SK-N-SH (cell line): Measurements from ENCODE around the gene EPB41L4A. TPM values are rescaled to one million over a fixed set of nuclear protein-coding genes. Genes with fewer than 3 reads are reported as not detected.
A peak's percentile ranks its signal among the peaks of the same experiment; 100 is the strongest.

Source experiments
- CTCF ChIA-PET: fragments of 300-600, 350-600 bp; formaldehyde crosslinking; extraction: SDS; loops from one replicate; lab custom pipeline; 2021; lab: Yijun Ruan, JAX
- POLR2A ChIA-PET: fragments of 350-600 bp; sonication (Branson Sonifier 250); formaldehyde crosslinking; extraction: SDS; loops from one replicate; lab custom pipeline; 2020; ENCODE audit warnings: antibody characterized with exemption, inconsistent platforms; lab: Yijun Ruan, JAX
- DNase-seq: peaks from one replicate; pipeline ENCODE4 v3.0.0; 2012
- H2AFZ ChIP-seq: fragments of 200-600 bp; sonication (generic); 2 replicates; pipeline ENCODE4 v1.8.1; 2016; ENCODE audit warnings: antibody characterized with exemption, mild to moderate bottlenecking, low read depth
- H3F3A ChIP-seq: fragments of 200-600 bp; sonication (generic); replicated peaks from 2 replicates; pipeline ENCODE3; 2016; ENCODE audit warnings: antibody characterized with exemption, mild to moderate bottlenecking; ENCODE audit not compliant: insufficient read depth
- H3K27ac ChIP-seq, 2 experiments: fragments of 200-500 bp in 1 of 2; fragments of 200-600 bp in 1 of 2; sonication (Bioruptor generic) in 1 of 2; sonication (generic), shearing (Covaris generic) in 1 of 2; 2 replicates each; pipeline versions ENCODE4 v1.5.1 to v1.6.1; 2014 to 2016; ENCODE audit warnings: low read depth in 2 of 2, inconsistent platforms in 1 of 2, low read length in 1 of 2, mild to moderate bottlenecking in 1 of 2, mixed read lengths in 1 of 2
- H3K27me3 ChIP-seq: fragments of 200-600 bp; sonication (generic), shearing (Covaris generic); 2 replicates; pipeline ENCODE4 v1.6.1; 2016; ENCODE audit warnings: mixed run types; ENCODE audit not compliant: insufficient read depth
- H3K36me3 ChIP-seq, 2 experiments: fragments of 200-500 bp in 1 of 2; fragments of 200-600 bp in 1 of 2; sonication (Bioruptor generic) in 1 of 2; sonication (generic) in 1 of 2; replicated peaks in 1 of 2; 2 replicates each; pipeline versions ENCODE3 to v1.5.1; 2014 to 2016; ENCODE audit warnings: low read length in 1 of 2, mild to moderate bottlenecking in 1 of 2; ENCODE audit not compliant: insufficient read depth in 2 of 2, control insufficient read depth in 1 of 2
- H3K4me1 ChIP-seq, 2 experiments: fragments of 200-500 bp in 1 of 2; fragments of 200-600 bp in 1 of 2; sonication (Bioruptor generic) in 1 of 2; sonication (generic), shearing (Covaris generic) in 1 of 2; 2 replicates each; pipeline versions ENCODE4 v1.5.1 to v1.6.1; 2014 to 2016; ENCODE audit warnings: low read depth in 1 of 2, low read length in 1 of 2, mixed run types in 1 of 2; ENCODE audit not compliant: insufficient read depth in 2 of 2, control insufficient read depth in 1 of 2
- H3K4me2 ChIP-seq: fragments of 200-600 bp; sonication (generic), shearing (Covaris generic); 2 replicates; pipeline ENCODE4 v1.6.1; 2017; ENCODE audit warnings: mixed run types
- H3K4me3 ChIP-seq, 2 experiments: fragments of 200-500 bp in 1 of 2; fragments of 200-600 bp in 1 of 2; sonication (Bioruptor generic) in 1 of 2; sonication (generic), shearing (Covaris generic) in 1 of 2; 2 replicates each; pipeline versions ENCODE4 v1.5.1 to v1.8.1; 2014 to 2016; ENCODE audit warnings: low read depth in 2 of 2, inconsistent platforms in 1 of 2, low read length in 1 of 2, mild to moderate bottlenecking in 1 of 2, mixed read lengths in 1 of 2, moderate library complexity in 1 of 2
- H3K79me2 ChIP-seq: fragments of 200-600 bp; sonication (generic); 2 replicates; pipeline ENCODE4 v1.8.1; 2017; ENCODE audit warnings: mild to moderate bottlenecking; ENCODE audit not compliant: insufficient read depth
- H3K9ac ChIP-seq: fragments of 200-600 bp; sonication (generic); 2 replicates; pipeline ENCODE4 v1.6.1; 2017; ENCODE audit warnings: mixed run types
- H3K9me2 ChIP-seq: fragments of 200-600 bp; sonication (generic); 2 replicates; pipeline ENCODE4 v1.6.1; 2017; ENCODE audit warnings: mixed run types
- H3K9me3 ChIP-seq: fragments of 200-600 bp; sonication (generic); 2 replicates; pipeline ENCODE4 v1.6.1; 2017; ENCODE audit warnings: mixed run types, mild to moderate bottlenecking, moderate library complexity
- H4K20me1 ChIP-seq: fragments of 200-600 bp; sonication (generic); 2 replicates; pipeline ENCODE4 v1.6.1; 2017; ENCODE audit warnings: mild to moderate bottlenecking, mixed run types; ENCODE audit not compliant: insufficient read depth
- ELF1 ChIP-seq: IDR thresholded peaks from 2 replicates; pipeline ENCODE4 v1.4.0; 2012
- EP300 ChIP-seq, 2 experiments: IDR thresholded peaks; 2 replicates each; pipeline versions ENCODE4 v1.4.0 to v1.6.1; 2012; ENCODE audit warnings: borderline replicate concordance in 1 of 2, low read depth in 1 of 2, low read length in 1 of 2
- FOSL2 ChIP-seq: IDR thresholded peaks from 2 replicates; pipeline ENCODE4 v1.4.0; 2012; ENCODE audit warnings: low read depth, mild to moderate bottlenecking, moderate library complexity, borderline replicate concordance
- GATA2 ChIP-seq: sonication (generic); formaldehyde crosslinking; IDR thresholded peaks from 2 replicates; pipeline ENCODE4 v1.5.0; 2020; ENCODE audit warnings: mild to moderate bottlenecking, missing genetic modification reagents
- NFIC ChIP-seq: IDR thresholded peaks from 2 replicates; pipeline ENCODE4 v1.4.0; 2012; ENCODE audit warnings: borderline replicate concordance
- NRF1 ChIP-seq: IDR thresholded peaks from 2 replicates; pipeline ENCODE4 v1.6.1; 2012; ENCODE audit warnings: low read depth, mild to moderate bottlenecking, low read length
- POLR2AphosphoS5 ChIP-seq: IDR thresholded peaks from 2 replicates; pipeline ENCODE4 v1.6.1; 2012; ENCODE audit warnings: low read depth, low read length
- RAD21 ChIP-seq: IDR thresholded peaks from 2 replicates; pipeline ENCODE4 v1.6.1; 2012; ENCODE audit warnings: mild to moderate bottlenecking, low read length
- RCOR1 ChIP-seq: fragments of 150-350 bp; IDR thresholded peaks from 2 replicates; pipeline ENCODE4 v1.6.1; 2017; ENCODE audit warnings: antibody characterized with exemption, low read length
- RXRA ChIP-seq: IDR thresholded peaks from 2 replicates; pipeline ENCODE4 v1.4.0; 2012; ENCODE audit warnings: low read depth, mild to moderate bottlenecking, borderline replicate concordance
- SIN3A ChIP-seq: IDR thresholded peaks from 2 replicates; pipeline ENCODE4 v1.6.1; 2012; ENCODE audit warnings: low read depth, mild to moderate bottlenecking, low read length, moderate library complexity, borderline replicate concordance
- TEAD4 ChIP-seq: IDR thresholded peaks from 2 replicates; pipeline ENCODE4 v1.4.0; 2012; ENCODE audit warnings: mild to moderate bottlenecking, borderline replicate concordance; ENCODE audit not compliant: insufficient read depth
- YY1 ChIP-seq: IDR thresholded peaks from 2 replicates; pipeline ENCODE4 v1.4.0; 2012; ENCODE audit warnings: low read depth, mild to moderate bottlenecking
- WGBS: methylation state at CpG from one replicate; pipeline ENCODE4 v1.1.6; 2017; ENCODE audit warnings: low lambda C conversion rate; 5-methylcytosine and 5-hydroxymethylcytosine counted together
- polyA plus RNA-seq, 3 experiments: library from polyadenylated mRNA; depleted of rRNA; stranded (reverse); fragments of >200 nt; gene quantifications; 2 replicates each; pipeline ENCODE4 v1.2.3, GENCODE V29; 2012
- TF ChIP-seq, protein P1 (sequence below): IDR thresholded peaks from 2 replicates; pipeline ENCODE4 v1.4.0; 2012; ENCODE audit warnings: low read depth
- TF ChIP-seq, protein P2 (sequence below): fragments of 150-350 bp; IDR thresholded peaks from 2 replicates; pipeline ENCODE4 v1.6.1; 2017; ENCODE audit warnings: antibody characterized with exemption, low read length, low read depth, borderline replicate concordance
- TF ChIP-seq, protein P3 (sequence below): IDR thresholded peaks from 2 replicates; pipeline ENCODE4 v1.4.0; 2012; ENCODE audit warnings: low read depth, borderline replicate concordance
- TF ChIP-seq, protein P4 (sequence below): fragments of 200-600 bp; sonication (generic); IDR thresholded peaks from 2 replicates; pipeline ENCODE4 v1.6.1; 2017; ENCODE audit warnings: antibody characterized with exemption, mild to moderate bottlenecking, moderate library complexity
- TF ChIP-seq, protein P5 (sequence below): fragments of 150-350 bp; IDR thresholded peaks from 2 replicates; pipeline ENCODE4 v1.6.1; 2016; ENCODE audit warnings: mild to moderate bottlenecking, low read depth, low read length

Gene EPB41L4A
- polyA plus RNA-seq, 1 of the 3 experiments (the other 2 are of a cell fraction) = 0.07 TPM

DNA sequence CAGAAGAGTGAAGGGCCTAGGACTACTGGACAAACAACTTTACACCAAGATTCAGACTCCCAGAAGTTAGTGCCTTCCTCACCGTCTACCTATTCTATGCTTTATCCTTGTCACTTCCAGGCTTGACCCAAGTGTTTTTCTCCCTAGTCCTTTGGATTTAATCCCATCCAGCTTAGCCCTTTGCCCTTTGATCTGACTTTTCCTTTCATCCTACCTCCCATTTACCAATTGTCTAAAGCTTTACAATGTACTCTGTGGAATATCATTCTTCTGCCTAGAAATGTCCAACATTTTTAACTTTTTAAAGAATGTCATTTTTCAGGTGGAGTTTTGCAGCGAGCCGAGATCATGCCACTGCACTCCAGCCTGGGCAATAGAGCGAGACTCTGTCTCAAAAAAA is 292.1 kb downstream of the EPB41L4A start:
- no peaks in the 10 kb centered on the region for H3K9me2 ChIP-seq
- no peak overlapping the region for H3K9ac ChIP-seq
- H3K27ac ChIP-seq = peak overlapping the region in 1 of 2 experiments; percentile 53; a peak in 1 of 4 replicates
- no peak overlapping the region for H2AFZ ChIP-seq
- H3K4me3 ChIP-seq = no peak overlapping the region
- DNase-seq = no peak
- H3K4me1 ChIP-seq = peaks cover 0 to 5% of the 10 kb centered on the region in 2 experiments; a peak in 1 of 4 replicates
- H3K4me2 ChIP-seq = no peak overlapping the region
- POLR2A ChIA-PET = interaction anchor here (0.6 kb wide), 1 partner anchor 795 kb away, joined by 3 read pairs; the partner anchor contains the start of gene REEP5
- 84% methylated on average over 4 of the region's 4 CpGs for WGBS
- H3K36me3 ChIP-seq = no peaks in the 10 kb centered on the region
- TF ChIP-seq SIN3A (no peak), FOSL2 (no peak), TEAD4 (no peak), ELF1 (no peak), RAD21 (no peak), EP300 (IDR thresholded peaks at IDR 0.05; ENCODE audit: borderline replicate concordance in 1 of 2, low read depth in 1 of 2, low read length in 1 of 2) (no peak), YY1 (no peak), NFIC (no peak), RXRA (no peak), RCOR1 (no peak), POLR2AphosphoS5 (no peak), NRF1 (no peak), GATA2 (no peak)
- TF ChIP-seq, protein P1, sequence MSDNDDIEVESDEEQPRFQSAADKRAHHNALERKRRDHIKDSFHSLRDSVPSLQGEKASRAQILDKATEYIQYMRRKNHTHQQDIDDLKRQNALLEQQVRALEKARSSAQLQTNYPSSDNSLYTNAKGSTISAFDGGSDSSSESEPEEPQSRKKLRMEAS = no peak
- TF ChIP-seq, protein P2, sequence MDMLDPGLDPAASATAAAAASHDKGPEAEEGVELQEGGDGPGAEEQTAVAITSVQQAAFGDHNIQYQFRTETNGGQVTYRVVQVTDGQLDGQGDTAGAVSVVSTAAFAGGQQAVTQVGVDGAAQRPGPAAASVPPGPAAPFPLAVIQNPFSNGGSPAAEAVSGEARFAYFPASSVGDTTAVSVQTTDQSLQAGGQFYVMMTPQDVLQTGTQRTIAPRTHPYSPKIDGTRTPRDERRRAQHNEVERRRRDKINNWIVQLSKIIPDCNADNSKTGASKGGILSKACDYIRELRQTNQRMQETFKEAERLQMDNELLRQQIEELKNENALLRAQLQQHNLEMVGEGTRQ = no peak
- TF ChIP-seq, protein P3, sequence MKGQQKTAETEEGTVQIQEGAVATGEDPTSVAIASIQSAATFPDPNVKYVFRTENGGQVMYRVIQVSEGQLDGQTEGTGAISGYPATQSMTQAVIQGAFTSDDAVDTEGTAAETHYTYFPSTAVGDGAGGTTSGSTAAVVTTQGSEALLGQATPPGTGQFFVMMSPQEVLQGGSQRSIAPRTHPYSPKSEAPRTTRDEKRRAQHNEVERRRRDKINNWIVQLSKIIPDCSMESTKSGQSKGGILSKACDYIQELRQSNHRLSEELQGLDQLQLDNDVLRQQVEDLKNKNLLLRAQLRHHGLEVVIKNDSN = no peak
- TF ChIP-seq, protein P4, sequence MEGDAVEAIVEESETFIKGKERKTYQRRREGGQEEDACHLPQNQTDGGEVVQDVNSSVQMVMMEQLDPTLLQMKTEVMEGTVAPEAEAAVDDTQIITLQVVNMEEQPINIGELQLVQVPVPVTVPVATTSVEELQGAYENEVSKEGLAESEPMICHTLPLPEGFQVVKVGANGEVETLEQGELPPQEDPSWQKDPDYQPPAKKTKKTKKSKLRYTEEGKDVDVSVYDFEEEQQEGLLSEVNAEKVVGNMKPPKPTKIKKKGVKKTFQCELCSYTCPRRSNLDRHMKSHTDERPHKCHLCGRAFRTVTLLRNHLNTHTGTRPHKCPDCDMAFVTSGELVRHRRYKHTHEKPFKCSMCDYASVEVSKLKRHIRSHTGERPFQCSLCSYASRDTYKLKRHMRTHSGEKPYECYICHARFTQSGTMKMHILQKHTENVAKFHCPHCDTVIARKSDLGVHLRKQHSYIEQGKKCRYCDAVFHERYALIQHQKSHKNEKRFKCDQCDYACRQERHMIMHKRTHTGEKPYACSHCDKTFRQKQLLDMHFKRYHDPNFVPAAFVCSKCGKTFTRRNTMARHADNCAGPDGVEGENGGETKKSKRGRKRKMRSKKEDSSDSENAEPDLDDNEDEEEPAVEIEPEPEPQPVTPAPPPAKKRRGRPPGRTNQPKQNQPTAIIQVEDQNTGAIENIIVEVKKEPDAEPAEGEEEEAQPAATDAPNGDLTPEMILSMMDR = no peak
- TF ChIP-seq, protein P5, sequence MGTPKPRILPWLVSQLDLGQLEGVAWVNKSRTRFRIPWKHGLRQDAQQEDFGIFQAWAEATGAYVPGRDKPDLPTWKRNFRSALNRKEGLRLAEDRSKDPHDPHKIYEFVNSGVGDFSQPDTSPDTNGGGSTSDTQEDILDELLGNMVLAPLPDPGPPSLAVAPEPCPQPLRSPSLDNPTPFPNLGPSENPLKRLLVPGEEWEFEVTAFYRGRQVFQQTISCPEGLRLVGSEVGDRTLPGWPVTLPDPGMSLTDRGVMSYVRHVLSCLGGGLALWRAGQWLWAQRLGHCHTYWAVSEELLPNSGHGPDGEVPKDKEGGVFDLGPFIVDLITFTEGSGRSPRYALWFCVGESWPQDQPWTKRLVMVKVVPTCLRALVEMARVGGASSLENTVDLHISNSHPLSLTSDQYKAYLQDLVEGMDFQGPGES = no peak
- TF ChIP-seq, all 33 proteins: peak for 0
- Histone ChIP-seq H4K20me1 (no peaks in the 10 kb centered on the region), H3F3A (no peaks in the 10 kb centered on the region), H3K27me3 (no peaks in the 10 kb centered on the region), H3K79me2 (no peaks in the 10 kb centered on the region), H3K9me3 (no peaks in the 10 kb centered on the region)
- CTCF ChIA-PET = interaction anchor here (1.8 kb wide), 1 partner anchor 576 kb away, joined by 4 read pairs; no protein-coding TSS in a partner anchor
